Choroid plexus epithelial cell (primary cell): ENCODE measurements around the gene NR2F1-AS1.
A peak's percentile ranks its signal among the peaks of the same experiment; 100 is the strongest.

Experiments
- DNase-seq: peaks from one replicate; pipeline ENCODE4 v3.0.0-alpha.2; 2010; ENCODE audit warnings: low read depth
- H3K4me3 ChIP-seq: 2 replicates; pipeline ENCODE4 v1.5.1; 2011; ENCODE audit warnings: low read depth, mild to moderate bottlenecking, control low read depth, low read length, moderate library complexity
- TF ChIP-seq, protein P1 (sequence below): conservative IDR thresholded peaks from 2 replicates; pipeline ENCODE4 v1.5.1; 2011; ENCODE audit warnings: low read depth, mild to moderate bottlenecking, control low read depth, inconsistent platforms, low read length, moderate library complexity

The NR2F1-AS1 gene

DNA sequence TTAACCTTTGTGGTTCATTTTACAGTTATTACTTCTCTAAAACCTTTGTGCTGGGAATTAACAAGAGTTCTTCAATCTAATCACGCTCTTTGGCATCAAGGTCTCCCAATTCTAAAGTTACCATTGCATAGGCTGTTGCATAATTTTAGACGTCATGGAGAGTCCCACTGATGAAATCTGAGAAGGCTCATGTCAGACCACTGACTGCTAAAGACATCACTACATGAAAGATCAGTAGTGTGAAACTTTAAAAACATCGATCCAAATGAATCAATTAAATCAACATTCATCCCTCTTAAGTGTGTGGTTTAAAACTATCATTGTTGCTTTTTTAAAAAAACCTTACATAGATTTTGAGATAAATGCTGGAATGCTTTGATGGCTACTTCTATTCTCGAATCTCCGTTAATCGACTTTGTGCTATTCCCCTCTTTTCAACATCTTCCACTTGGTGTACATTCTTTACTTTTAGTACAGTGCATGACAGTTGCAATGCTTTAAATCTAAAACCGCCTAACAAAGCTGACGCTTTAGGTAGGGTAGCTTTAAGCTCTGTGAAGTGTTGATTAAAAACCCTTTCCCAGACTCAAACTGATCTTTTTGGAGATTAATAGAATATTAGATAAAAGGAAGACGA is 35.6 kb upstream of the NR2F1-AS1 start:
- TF ChIP-seq, protein P1, sequence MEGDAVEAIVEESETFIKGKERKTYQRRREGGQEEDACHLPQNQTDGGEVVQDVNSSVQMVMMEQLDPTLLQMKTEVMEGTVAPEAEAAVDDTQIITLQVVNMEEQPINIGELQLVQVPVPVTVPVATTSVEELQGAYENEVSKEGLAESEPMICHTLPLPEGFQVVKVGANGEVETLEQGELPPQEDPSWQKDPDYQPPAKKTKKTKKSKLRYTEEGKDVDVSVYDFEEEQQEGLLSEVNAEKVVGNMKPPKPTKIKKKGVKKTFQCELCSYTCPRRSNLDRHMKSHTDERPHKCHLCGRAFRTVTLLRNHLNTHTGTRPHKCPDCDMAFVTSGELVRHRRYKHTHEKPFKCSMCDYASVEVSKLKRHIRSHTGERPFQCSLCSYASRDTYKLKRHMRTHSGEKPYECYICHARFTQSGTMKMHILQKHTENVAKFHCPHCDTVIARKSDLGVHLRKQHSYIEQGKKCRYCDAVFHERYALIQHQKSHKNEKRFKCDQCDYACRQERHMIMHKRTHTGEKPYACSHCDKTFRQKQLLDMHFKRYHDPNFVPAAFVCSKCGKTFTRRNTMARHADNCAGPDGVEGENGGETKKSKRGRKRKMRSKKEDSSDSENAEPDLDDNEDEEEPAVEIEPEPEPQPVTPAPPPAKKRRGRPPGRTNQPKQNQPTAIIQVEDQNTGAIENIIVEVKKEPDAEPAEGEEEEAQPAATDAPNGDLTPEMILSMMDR = no peak
- no peak overlapping the region for H3K4me3 ChIP-seq
- no peak for DNase-seq

DNA sequence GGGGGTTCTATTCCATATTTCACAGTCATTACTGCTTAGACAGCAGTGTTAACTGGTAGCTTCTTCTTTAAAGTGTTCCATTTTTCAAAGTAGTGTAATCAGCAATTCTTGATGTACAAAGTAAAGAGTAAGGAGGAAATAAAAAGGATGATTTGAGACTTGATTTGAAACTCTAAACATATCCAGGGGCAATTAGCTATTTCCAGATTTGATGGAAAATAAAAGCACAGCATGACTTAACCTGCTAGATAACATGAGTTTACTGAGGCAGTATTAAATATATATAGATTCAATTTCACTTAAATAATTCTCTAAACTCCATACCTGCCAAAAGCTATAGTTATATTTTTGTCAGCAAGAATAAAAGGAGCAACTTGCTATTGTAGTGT is 31.8 kb upstream of the NR2F1-AS1 start:
- no peak for DNase-seq
- TF ChIP-seq, protein P1 = no peak
- no peak overlapping the region for H3K4me3 ChIP-seq

DNA sequence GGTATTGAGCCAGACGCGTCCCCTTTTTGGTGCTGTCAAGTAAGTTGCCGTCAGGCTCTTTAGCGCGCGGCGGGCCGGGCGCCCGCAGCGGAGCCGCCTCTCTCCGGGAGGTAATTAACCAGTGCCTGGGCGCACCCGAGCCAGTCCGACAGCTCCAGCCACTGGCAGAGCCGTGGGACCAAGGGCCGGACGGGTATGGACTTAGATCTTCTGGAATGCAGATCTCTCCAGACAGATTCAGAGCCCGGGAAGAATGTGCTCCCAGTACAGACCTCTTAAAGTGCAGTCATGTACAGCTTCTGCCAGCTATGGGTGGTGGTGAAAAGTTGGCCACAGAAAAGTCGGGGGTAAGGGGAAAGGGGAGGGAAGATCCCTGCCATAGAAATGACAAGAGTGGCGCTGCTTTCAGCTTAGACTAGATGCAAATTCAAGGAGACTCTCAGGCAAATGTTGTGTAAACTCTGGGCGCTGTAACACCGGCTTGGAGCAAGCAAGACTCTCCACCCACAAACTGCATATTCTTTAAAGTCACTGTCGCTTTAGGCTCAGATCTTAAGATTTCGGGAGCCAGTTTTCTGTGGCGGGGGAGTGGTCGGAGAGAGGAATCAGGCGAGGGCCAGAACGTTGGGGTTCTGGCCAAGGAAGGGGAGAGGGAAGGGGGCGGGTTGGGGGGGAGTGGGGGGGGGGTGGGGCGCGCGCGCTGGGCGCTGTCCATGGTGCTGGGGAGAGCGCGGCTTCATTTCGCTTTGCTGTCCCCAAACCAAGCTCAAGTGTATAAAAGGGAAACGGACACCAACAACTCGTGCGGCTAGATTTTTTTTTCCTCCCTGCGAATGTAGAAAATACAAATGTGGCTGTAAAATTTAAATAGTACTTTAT is 31.2 kb upstream of the NR2F1-AS1 start:
- TF ChIP-seq, protein P1 = no peak
- H3K4me3 ChIP-seq = peak overlapping the region; percentile 36
- DNase-seq = peak; percentile 58

DNA sequence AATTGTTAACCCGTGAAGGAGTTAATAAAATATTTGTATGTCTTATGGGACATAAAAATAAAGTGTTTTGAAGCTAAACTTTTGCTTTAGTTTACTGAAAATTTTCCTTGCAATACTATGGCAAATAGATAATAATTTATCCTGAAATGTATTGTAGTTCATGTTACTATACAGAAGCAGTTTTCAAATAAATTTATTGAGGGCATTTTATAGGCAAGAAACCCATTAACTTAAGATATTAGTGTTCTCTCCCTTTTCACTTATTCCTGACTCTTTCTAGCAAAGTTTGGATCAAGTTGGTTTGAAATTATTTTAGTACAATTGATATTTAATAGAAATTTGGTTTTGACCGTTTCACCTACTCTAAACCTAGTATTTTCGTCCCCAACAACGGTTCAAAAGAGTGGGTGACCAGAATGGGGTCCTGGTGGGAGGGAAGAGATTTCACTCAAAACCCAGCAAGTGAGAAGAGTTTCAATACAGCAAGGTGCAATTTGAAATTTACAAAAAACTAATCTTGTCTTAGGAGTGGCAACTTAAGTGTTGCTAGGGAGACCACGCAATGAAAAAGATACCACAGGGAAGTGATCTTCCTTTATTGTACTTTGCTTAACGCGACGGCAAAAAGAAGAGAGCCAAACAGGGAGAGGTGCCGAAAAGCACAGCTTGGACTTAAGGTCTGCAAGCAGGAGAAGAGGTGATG is 30.4 kb upstream of the NR2F1-AS1 start:
- no peak for DNase-seq
- TF ChIP-seq, protein P1 = no peak
- no peak overlapping the region for H3K4me3 ChIP-seq

DNA sequence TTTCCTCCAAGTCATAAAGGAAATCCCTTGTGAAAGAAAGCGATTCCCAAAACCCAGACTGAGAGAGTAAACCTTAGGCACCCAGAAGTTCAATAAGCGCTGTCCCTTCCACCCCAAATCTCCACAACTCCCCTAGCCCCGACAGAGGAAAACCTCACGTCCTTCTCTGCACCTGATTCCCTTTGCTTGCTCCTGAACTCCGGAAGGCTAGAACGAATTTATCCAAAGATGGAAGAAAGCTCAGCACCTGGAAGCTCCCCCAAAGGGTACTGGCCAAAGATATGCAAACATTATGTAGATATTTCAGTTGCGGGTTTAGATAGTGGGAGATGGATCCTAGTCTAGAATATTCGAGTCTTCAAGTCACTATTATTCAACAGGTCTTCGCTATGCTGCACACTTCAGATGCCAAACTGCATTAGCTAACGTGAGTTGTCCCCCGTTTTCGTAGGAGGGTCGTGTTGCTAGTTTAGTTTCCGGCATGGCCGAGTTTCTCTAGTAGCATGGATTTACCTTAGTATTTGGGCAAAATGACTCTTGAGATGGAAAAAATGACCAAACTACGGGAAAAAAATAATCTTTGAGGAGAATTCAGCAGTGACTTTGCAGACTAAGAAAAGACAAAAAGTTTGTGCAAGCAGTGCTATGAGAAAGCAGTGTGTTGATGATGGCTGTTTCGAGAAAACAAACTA is 29.7 kb upstream of the NR2F1-AS1 start:
- H3K4me3 ChIP-seq = no peak overlapping the region
- TF ChIP-seq, protein P1 = no peak
- DNase-seq = no peak

DNA sequence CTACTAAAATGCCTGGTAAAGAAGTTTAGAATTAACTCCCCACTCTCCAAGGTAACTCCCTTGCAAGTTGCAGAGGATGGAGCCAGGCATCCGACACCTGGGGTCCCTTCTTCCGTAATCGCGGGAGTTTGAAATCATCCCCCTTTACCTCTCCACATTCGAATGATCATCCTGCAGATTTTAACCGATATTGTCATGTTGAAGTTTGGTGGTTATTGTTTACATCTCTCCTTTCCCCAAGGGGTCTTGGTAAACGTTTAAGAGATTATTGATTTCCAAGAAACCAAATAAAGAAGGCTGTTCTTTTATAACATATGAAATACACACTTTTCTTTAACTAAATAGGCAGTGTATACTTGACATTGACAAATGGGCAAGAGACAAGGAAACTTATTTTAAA is 28.7 kb upstream of the NR2F1-AS1 start:
- H3K4me3 ChIP-seq = no peak overlapping the region
- DNase-seq = no peak
- TF ChIP-seq, protein P1 = no peak
